ENCODE data around the gene RAB4B. TPM values are rescaled to one million over a fixed set of nuclear protein-coding genes. Genes with fewer than 3 reads are reported as not detected.
"Not testable (repeated sequence)": the region's sequence is repeated elsewhere in the genome, so short reads cannot be mapped to it uniquely, and the experiment has no call there.

The RAB4B gene
- polyA plus RNA-seq, 1 experiment = 25.4 TPM

DNA sequence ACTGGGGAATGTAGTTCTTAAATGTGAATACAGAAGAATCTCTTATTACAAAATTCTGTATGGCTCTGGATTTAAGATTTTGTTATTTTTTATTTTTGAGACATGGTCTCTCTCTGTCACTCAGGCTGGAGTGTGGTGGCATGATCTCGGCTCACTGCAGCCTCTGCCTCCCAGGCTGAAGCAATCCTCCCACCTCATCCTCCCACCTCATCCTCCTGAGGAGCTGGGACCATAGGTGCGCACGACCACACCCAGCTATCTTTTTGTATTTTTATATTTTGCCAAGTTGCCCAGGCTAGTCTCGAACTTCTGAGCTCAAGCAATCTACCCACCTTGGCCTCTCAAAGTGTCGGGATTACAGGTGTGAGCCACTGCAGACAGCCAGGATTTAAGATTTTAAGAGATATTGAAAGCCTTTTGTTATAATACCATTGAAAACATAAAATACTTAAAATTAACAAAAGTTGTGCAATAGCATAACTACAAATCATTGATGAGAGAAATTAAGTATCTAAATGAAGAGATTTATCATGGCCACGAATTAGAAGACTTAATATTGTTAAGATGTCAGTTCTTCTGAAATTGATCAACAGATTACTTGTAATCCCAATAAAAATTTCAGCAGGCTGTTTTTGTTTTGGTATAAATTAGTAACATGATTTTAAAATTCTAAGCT is 58.8 kb downstream of the RAB4B start:
- no peaks in the 10 kb centered on the region for H3K36me3 ChIP-seq (ENCODE audit: control insufficient read depth, insufficient read depth, low read length)
- TF ChIP-seq, protein P1, sequence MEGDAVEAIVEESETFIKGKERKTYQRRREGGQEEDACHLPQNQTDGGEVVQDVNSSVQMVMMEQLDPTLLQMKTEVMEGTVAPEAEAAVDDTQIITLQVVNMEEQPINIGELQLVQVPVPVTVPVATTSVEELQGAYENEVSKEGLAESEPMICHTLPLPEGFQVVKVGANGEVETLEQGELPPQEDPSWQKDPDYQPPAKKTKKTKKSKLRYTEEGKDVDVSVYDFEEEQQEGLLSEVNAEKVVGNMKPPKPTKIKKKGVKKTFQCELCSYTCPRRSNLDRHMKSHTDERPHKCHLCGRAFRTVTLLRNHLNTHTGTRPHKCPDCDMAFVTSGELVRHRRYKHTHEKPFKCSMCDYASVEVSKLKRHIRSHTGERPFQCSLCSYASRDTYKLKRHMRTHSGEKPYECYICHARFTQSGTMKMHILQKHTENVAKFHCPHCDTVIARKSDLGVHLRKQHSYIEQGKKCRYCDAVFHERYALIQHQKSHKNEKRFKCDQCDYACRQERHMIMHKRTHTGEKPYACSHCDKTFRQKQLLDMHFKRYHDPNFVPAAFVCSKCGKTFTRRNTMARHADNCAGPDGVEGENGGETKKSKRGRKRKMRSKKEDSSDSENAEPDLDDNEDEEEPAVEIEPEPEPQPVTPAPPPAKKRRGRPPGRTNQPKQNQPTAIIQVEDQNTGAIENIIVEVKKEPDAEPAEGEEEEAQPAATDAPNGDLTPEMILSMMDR (IDR thresholded peaks at IDR 0.05; ENCODE audit: insufficient read depth, low read depth, low read length) = no peak
- H3K27me3 ChIP-seq (ENCODE audit: control insufficient read depth, insufficient read depth, low read length) = no peaks in the 10 kb centered on the region
- DNase-seq (ENCODE audit: low read depth) = no peak
- POLR2A ChIA-PET = no interaction called here
- no peak overlapping the region for H3K4me3 ChIP-seq (ENCODE audit: low read depth, low read length)
- CTCF ChIA-PET = no interaction called here

DNA sequence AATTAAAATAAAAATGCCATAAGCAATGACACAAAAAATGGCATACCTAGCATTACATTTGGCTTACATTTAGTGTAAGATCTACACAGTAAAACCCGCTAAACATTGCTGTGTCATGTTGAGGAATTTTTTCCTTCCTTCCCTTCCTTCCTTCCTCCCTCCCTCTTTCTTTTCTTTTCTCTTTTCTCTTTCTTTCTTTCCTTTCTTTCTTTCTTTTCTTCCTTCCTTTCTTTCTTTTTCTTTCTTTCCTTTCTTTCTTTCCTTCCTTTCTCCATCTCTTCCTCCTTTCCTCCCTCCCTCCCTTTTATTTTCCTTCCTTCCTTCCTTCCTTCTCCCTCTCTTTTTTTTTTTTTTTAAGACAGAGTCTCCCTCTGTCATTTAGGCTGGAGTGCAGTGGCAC is 60.4 kb downstream of the RAB4B start:
- DNase-seq (ENCODE audit: low read depth); POLR2A ChIA-PET; H3K4me3 ChIP-seq (ENCODE audit: low read depth, low read length); H3K27me3 ChIP-seq (ENCODE audit: control insufficient read depth, insufficient read depth, low read length); H3K36me3 ChIP-seq (ENCODE audit: control insufficient read depth, insufficient read depth, low read length); CTCF ChIA-PET: not testable (repeated sequence)

DNA sequence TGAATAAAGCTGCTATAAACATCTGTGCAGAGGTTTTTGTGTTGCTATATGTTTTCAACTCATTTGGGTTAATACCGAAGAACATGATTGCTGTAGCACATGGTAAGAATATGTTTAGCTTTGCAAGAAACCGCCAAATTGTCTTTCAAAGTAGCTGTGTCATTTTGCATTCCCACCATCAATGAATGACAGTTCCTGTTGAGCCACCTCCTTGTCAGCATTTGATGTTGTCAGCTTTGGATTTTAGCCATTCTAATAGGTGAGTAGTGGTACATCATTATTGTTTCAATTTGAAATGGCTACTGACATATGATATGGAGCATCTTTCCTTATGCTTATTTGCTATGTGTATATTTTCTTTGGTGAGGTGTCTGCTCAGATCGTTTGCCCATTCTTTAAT is 64.0 kb downstream of the RAB4B start:
- POLR2A ChIA-PET; DNase-seq (ENCODE audit: low read depth); CTCF ChIA-PET; H3K36me3 ChIP-seq (ENCODE audit: control insufficient read depth, insufficient read depth, low read length); H3K4me3 ChIP-seq (ENCODE audit: low read depth, low read length); H3K27me3 ChIP-seq (ENCODE audit: control insufficient read depth, insufficient read depth, low read length): not testable (repeated sequence)

DNA sequence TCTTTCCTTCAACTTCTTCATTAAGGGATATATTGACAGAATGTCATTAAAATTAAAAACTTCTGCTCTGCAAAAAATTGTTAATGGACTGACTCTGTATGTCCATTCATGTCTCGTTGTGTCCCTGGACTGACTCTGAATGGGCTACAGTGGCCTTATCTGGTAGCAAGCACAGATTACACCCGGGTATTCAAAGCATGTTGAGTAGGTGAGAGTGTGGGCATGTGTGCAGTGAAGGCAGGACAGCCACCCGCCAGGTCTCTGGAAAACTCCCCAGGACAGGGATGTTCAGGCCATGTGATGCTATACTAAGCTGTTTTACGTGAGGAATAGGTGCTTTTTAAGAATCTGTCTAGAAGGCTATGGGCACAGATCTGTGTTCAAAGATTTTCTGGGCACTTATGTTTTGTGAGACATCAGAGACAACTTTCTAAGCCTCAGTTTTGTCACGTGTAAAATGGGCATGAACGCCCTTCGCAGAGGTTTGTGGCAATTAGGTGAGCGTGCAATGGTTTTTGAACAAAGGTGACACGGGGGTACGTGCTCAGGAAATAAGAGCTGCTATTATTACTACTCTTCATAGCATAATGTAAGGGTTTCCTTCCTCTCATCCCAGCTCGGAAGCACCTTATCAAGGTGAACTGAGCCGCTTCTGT is 65.1 kb downstream of the RAB4B start:
- DNase-seq (ENCODE audit: low read depth); POLR2A ChIA-PET; H3K27me3 ChIP-seq (ENCODE audit: control insufficient read depth, insufficient read depth, low read length); H3K4me3 ChIP-seq (ENCODE audit: low read depth, low read length); H3K36me3 ChIP-seq (ENCODE audit: control insufficient read depth, insufficient read depth, low read length); CTCF ChIA-PET: not testable (repeated sequence)

DNA sequence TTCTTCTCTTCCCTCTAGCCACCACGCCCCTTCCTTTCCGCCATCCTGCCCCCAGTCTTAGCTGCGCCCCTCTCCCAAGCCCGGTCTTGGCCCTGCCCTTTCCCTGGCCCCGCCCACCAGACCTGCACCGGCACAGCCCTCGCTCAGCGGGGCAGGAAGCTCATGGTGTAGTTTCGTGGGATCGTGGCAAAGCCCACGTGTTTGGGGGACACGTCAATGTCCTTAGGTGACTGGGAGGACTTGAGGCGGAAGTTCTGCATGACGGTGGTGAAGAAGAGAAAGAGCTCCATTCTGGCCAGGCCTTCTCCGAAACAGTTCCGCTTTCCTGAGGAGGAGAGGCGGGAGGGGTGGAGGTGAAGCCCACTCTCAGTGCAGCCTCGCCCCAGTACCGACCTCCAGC is 65.6 kb downstream of the RAB4B start:
- H3K27me3 ChIP-seq (ENCODE audit: control insufficient read depth, insufficient read depth, low read length); H3K36me3 ChIP-seq (ENCODE audit: control insufficient read depth, insufficient read depth, low read length); POLR2A ChIA-PET; CTCF ChIA-PET; H3K4me3 ChIP-seq (ENCODE audit: low read depth, low read length); DNase-seq (ENCODE audit: low read depth): not testable (repeated sequence)

Other genes with a start within 250 kb of the RAB4B start
- gene SHKBP1, start 201.4 kb upstream of the RAB4B start, polyA plus RNA-seq (2011; rRNA removed) = 35.5 and 59.0 TPM in 2 replicates
- gene LTBP4, start 176.9 kb upstream of the RAB4B start, polyA plus RNA-seq (2011; rRNA removed) = 8.9 and 14.5 TPM in 2 replicates
- gene NUMBL, start 87.6 kb upstream of the RAB4B start, polyA plus RNA-seq (2011; rRNA removed) = 15.9 and 28.6 TPM in 2 replicates
- gene COQ8B, start 61.4 kb upstream of the RAB4B start, polyA plus RNA-seq (2011; rRNA removed) = 22.7 and 35.3 TPM in 2 replicates
- gene ITPKC, start 61.1 kb upstream of the RAB4B start, polyA plus RNA-seq (2011; rRNA removed) = 8.9 and 11.9 TPM in 2 replicates
- gene ACTMAP, start 27.8 kb upstream of the RAB4B start, polyA plus RNA-seq (2011; rRNA removed) = 3.9 and 5.5 TPM in 2 replicates
- 92.2 and 167 TPM in 2 replicates for gene SNRPA, start 27.0 kb upstream of the RAB4B start, polyA plus RNA-seq (2011; rRNA removed)
- not detected in 2 replicates for gene MIA, start 2.7 kb upstream of the RAB4B start, polyA plus RNA-seq (2011; rRNA removed)
- gene EGLN2, start 20.9 kb downstream of the RAB4B start, polyA plus RNA-seq (2011; rRNA removed) = 39.3 and 65.5 TPM in 2 replicates
- not detected in 2 replicates for gene CYP2A6, start 72.2 kb downstream of the RAB4B start, polyA plus RNA-seq (2011; rRNA removed)
- not detected in 2 replicates for gene CYP2A7, start 104.0 kb downstream of the RAB4B start, polyA plus RNA-seq (2011; rRNA removed)
- not detected in 2 replicates for gene CYP2B6, start 213.0 kb downstream of the RAB4B start, polyA plus RNA-seq (2011; rRNA removed)